K562 (cell line): ENCODE results near the gene SND1. TPM values are rescaled to one million over a fixed set of nuclear protein-coding genes. Genes with fewer than 3 reads are reported as not detected.

Experiments
- ATAC-seq: fragments of 200-7000 bp; cut with Tn5 transposase; 3 replicates; pipeline ENCODE4 v1.9.1; 2020; ENCODE audit warnings: moderate library complexity
- BruUV-seq: library from RNA; stranded (reverse); fragments of 400-500 nt; replicated peaks from 2 replicates; lab custom pipeline; 2021; lab: Mats Ljungman, UMichigan
- CTCF ChIA-PET: fragments of 300-600 bp; formaldehyde crosslinking; extraction: SDS; loops from one replicate; lab custom pipeline; 2021; ENCODE audit warnings: low intra/inter-chr PET ratio; lab: Yijun Ruan, JAX
- POLR2A ChIA-PET: fragments of 300-600, 350-650 bp; sonication (Branson Sonifier 250); formaldehyde crosslinking; extraction: SDS; loops from one replicate; lab custom pipeline; 2021; ENCODE audit warnings: antibody characterized with exemption, inconsistent platforms; lab: Yijun Ruan, JAX
- DNase-seq, 4 experiments: peaks; one replicate each; pipeline versions ENCODE4 v3.0.0 to v3.0.0-alpha.2; 2011 to 2018; ENCODE audit warnings: low spot score in 3 of 4, mixed read lengths in 3 of 4; ENCODE audit errors: extremely low read depth in 1 of 4
- FAIRE-seq: peaks from 2 replicates; lab custom pipeline; 2011; peaks lifted over from hg19 to GRCh38; lab: Jason Lieb, UNC
- H2AFZ ChIP-seq: 2 replicates; pipeline ENCODE4 v1.6.0; 2011; ENCODE audit warnings: low read depth, low read length, control low read depth, inconsistent platforms
- H3K27ac ChIP-seq: fragments of 200-600 bp; 3 replicates; pipeline ENCODE4 v1.8.0; 2011; ENCODE audit warnings: low read depth, mild to moderate bottlenecking, control low read depth, inconsistent platforms, low read length, moderate library complexity, mixed read lengths; ENCODE audit errors: extremely low read depth
- H3K27me3 ChIP-seq, 2 experiments: fragments of 300-600 bp in 1 of 2; 2 replicates in 1 of 2; 3 replicates in 1 of 2; pipeline versions ENCODE4 v1.6.0 to v1.8.0; 2011; ENCODE audit warnings: inconsistent platforms in 2 of 2, low read length in 2 of 2, mild to moderate bottlenecking in 1 of 2, mixed read lengths in 1 of 2, moderate library complexity in 1 of 2; ENCODE audit not compliant: control insufficient read depth in 2 of 2, insufficient read depth in 2 of 2
- H3K36me3 ChIP-seq: fragments of 300-600 bp; 3 replicates; pipeline ENCODE4 v1.8.0; 2011; ENCODE audit warnings: mild to moderate bottlenecking, low read length, inconsistent platforms; ENCODE audit not compliant: control insufficient read depth, insufficient read depth
- H3K4me1 ChIP-seq, 2 experiments: fragments of 200-600 bp in 1 of 2; replicated peaks in 1 of 2; 2 replicates in 1 of 2; 3 replicates in 1 of 2; pipeline versions ENCODE4 v1.5.1 to v1.8.0; 2011; ENCODE audit warnings: inconsistent platforms in 2 of 2, low read length in 2 of 2, mild to moderate bottlenecking in 1 of 2, mixed read lengths in 1 of 2, moderate library complexity in 1 of 2; ENCODE audit not compliant: control insufficient read depth in 2 of 2, insufficient read depth in 2 of 2
- H3K4me2 ChIP-seq: 2 replicates; pipeline ENCODE4 v1.6.1; 2011; ENCODE audit warnings: low read length, control low read depth, inconsistent platforms, mixed read lengths; ENCODE audit not compliant: insufficient read depth
- H3K4me3 ChIP-seq: fragments of 200-600 bp; sonication (generic), shearing (Covaris generic); 2 replicates; pipeline ENCODE4 v1.5.1; 2016; ENCODE audit warnings: control low read depth, inconsistent platforms
- H3K79me2 ChIP-seq: fragments of 200-600 bp; 3 replicates; pipeline ENCODE4 v1.8.0; 2011; ENCODE audit warnings: low read length, inconsistent platforms; ENCODE audit not compliant: control insufficient read depth, insufficient read depth
- H3K9ac ChIP-seq, 2 experiments: 2 replicates each; pipeline versions ENCODE4 v1.6.0 to v1.6.1; 2011; ENCODE audit warnings: low read depth in 2 of 2, low read length in 2 of 2, control low read depth in 1 of 2, inconsistent platforms in 1 of 2, mild to moderate bottlenecking in 1 of 2, mixed read lengths in 1 of 2; ENCODE audit not compliant: insufficient read depth in 1 of 2
- H3K9me1 ChIP-seq: one replicate; pipeline ENCODE4 v1.6.0; 2011; ENCODE audit warnings: inconsistent platforms, mild to moderate bottlenecking, low read length, moderate library complexity; ENCODE audit not compliant: control insufficient read depth, insufficient read depth
- H3K9me3 ChIP-seq: replicated peaks from 2 replicates; pipeline ENCODE4 v1.5.1; 2011; ENCODE audit warnings: low read depth, low read length, inconsistent platforms; ENCODE audit not compliant: control insufficient read depth, insufficient read depth
- H4K20me1 ChIP-seq: replicated peaks from 2 replicates; pipeline ENCODE4 v1.6.1; 2011; ENCODE audit warnings: low read length, inconsistent platforms, mixed read lengths; ENCODE audit not compliant: control insufficient read depth, insufficient read depth
- ARHGAP35 ChIP-seq: fragments of 450-650 bp; IDR thresholded peaks from 2 replicates; pipeline ENCODE4 v1.6.1; 2018; ENCODE audit not compliant: partially characterized antibody
- ARID3A ChIP-seq: IDR thresholded peaks from 2 replicates; pipeline ENCODE4 v1.6.1; 2012; ENCODE audit warnings: low read depth, low read length, improper control_type of control experiment, borderline replicate concordance
- CHD7 ChIP-seq: fragments of 200-600 bp; sonication (generic); IDR thresholded peaks from one replicate; pipeline ENCODE4 v1.6.1; 2012; ENCODE audit warnings: mild to moderate bottlenecking, low read depth, low read length, inconsistent platforms
- DACH1 ChIP-seq: fragments of 450-650 bp; IDR thresholded peaks from 2 replicates; pipeline ENCODE4 v1.6.1; 2018; ENCODE audit not compliant: partially characterized antibody
- GATA2 ChIP-seq: sonication (generic); formaldehyde crosslinking; IDR thresholded peaks from 2 replicates; pipeline ENCODE4 v1.4.0; 2020; ENCODE audit warnings: mild to moderate bottlenecking, missing genetic modification reagents
- JUND ChIP-seq, 2 experiments: IDR thresholded peaks; 2 replicates in 1 of 2; 3 replicates in 1 of 2; pipeline ENCODE4 v1.6.1; 2011; ENCODE audit warnings: borderline replicate concordance in 2 of 2, low read depth in 2 of 2, low read length in 2 of 2, improper control_type of control experiment in 1 of 2, missing biosample characterization in 1 of 2, missing genetic modification characterization in 1 of 2, missing genetic modification reagents in 1 of 2
- RB1 ChIP-seq: fragments of 450-650 bp; IDR thresholded peaks from 2 replicates; pipeline ENCODE4 v1.6.1; 2017; ENCODE audit warnings: low read depth, mild to moderate bottlenecking
- ZNF274 ChIP-seq: IDR thresholded peaks from 2 replicates; pipeline ENCODE4 v1.6.1; 2011; ENCODE audit warnings: low read depth, mild to moderate bottlenecking, low read length, moderate library complexity, borderline replicate concordance
- WGBS: fragments of 100-300 bp; shearing (Covaris generic); methylation state at CpG from one replicate; pipeline ENCODE4 v1.1.6; 2016; ENCODE audit warnings: low coverage, mixed read lengths; ENCODE audit not compliant: insufficient coverage; ENCODE audit errors: missing lambda C conversion rate; 5-methylcytosine and 5-hydroxymethylcytosine counted together
- in situ Hi-C: fragments of 300-500 bp; cut with MboI; formaldehyde crosslinking; loops from 4 replicates; pipeline ENCODE4 v1.15.0; 2018; ENCODE audit warnings: inconsistent platforms, mixed read lengths
- intact Hi-C: fragments of 100-400 bp; cut with micrococcal nuclease; formaldehyde crosslinking; loops from 2 replicates; pipeline ENCODE4 v1.14.2; 2022
- polyA plus RNA-seq, 8 experiments: library from polyadenylated mRNA; depleted of rRNA in 4 of 8; stranded (reverse) in 5 of 8; unstranded in 3 of 8; fragments of >200 nt; fragmentation: Nextera tagmentation in 2 of 8; fragmentation: Illumina TruSeq in 1 of 8; extraction: Ambion mirVana in 2 of 8; extraction: Trizol in 1 of 8; gene quantifications; 2 replicates each; pipeline versions ENCODE4 v1.2.1 to v1.2.3, GENCODE V29; 2011 to 2014; ENCODE audit warnings: inconsistent platforms in 1 of 8, missing spikeins in 1 of 8
- total RNA-seq, 7 experiments: library from RNA; depleted of rRNA in 6 of 7; stranded (reverse); fragments of >200 nt in 6 of 7; fragmentation: Illumina TruSeq in 2 of 7; extraction: Trizol in 2 of 7; gene quantifications; 2 replicates each; pipeline versions ENCODE4 v1.2.1 to v1.2.3, GENCODE V29; 2011 to 2021; ENCODE audit warnings: low replicate concordance in 1 of 7

Gene SND1
- total and polyA plus RNA-seq, 9 of the 15 experiments (the other 6 are each of a cell fraction or from before 2014, with no cell fraction given) = 46.5 to 307 (median 191) TPM

GRCh38 chr7:127705461-127705959 is 53.5 kb downstream of the SND1 start:
- POLR2A ChIA-PET = no interaction called here
- Histone ChIP-seq H3K27me3 (no peaks in the 10 kb centered on the region), H4K20me1 (no peaks in the 10 kb centered on the region), H3K36me3 (peaks cover 97% of the 10 kb centered on the region), H3K27ac (no peak overlapping the region), H2AFZ (no peak overlapping the region), H3K9me3 (peaks cover 8% of the 10 kb centered on the region), H3K9me1 (no peaks in the 10 kb centered on the region), H3K4me3 (no peak overlapping the region), H3K79me2 (peaks cover 4% of the 10 kb centered on the region; the same call in 1 of the 3 replicates), H3K4me2 (no peak overlapping the region), H3K9ac (no peak overlapping the region), H3K4me1 (no peaks in the 10 kb centered on the region)
- in situ Hi-C loops = no loop called here
- WGBS = 91% methylated on average over 6 of the region's 6 CpGs
- no peak for FAIRE-seq
- intact Hi-C loops = loop anchor here (5.0 to 10.0 kb wide), 2 partner anchors 219 to 332 kb away; no protein-coding TSS in a partner anchor
- no TSS peak for BruUV-seq
- ATAC-seq = no peak
- CTCF ChIA-PET = no interaction called here
- DNase-seq = no peak
- TF ChIP-seq RB1 (no peak), ZNF274 (no peak), GATA2 (CRISPR knock-in tag) (no peak), ARID3A (no peak), ARHGAP35 (no peak), CHD7 (no peak), DACH1 (no peak), JUND (IDR thresholded peaks at IDR 0.05; ENCODE audit: borderline replicate concordance, low read depth, low read length) (no peak), JUND (tag; IDR thresholded peaks at IDR 0.05; ENCODE audit: borderline replicate concordance, low read depth, low read length) (no peak)
